ENCODE results near the gene ROM1.

Gene ROM1

GRCh38 chr11:62652161-62653006 is 39.3 kb downstream of the ROM1 start:
- DNase-seq (ENCODE audit: low read depth in 2 of 2) = peak in 1 of 2 donors; percentile 9
- peak overlapping the region; percentile 78 to 87 for H3K4me3 ChIP-seq (replicated peaks in 1 of 2; ENCODE audit: low read depth in 2 of 2, low read length in 2 of 2)
- no peak for TF ChIP-seq CTCF (IDR thresholded peaks at IDR 0.05; ENCODE audit: low read depth, low read length)

- no peak for DNase-seq (ENCODE audit: low read depth in 2 of 2)
- TF ChIP-seq CTCF (IDR thresholded peaks at IDR 0.05; ENCODE audit: low read depth, low read length) = no peak
- no peak overlapping the region for H3K4me3 ChIP-seq (replicated peaks in 1 of 2; ENCODE audit: low read depth in 2 of 2, low read length in 2 of 2)
Measured at GRCh38 chr11:62654297-62654696, 41.2 kb downstream of the ROM1 start.

GRCh38 chr11:62656796-62657429 is 43.9 kb downstream of the ROM1 start:
- no peak for TF ChIP-seq CTCF (IDR thresholded peaks at IDR 0.05; ENCODE audit: low read depth, low read length)
- H3K4me3 ChIP-seq (replicated peaks in 1 of 2; ENCODE audit: low read depth in 2 of 2, low read length in 2 of 2) = no peak overlapping the region
- no peak for DNase-seq (ENCODE audit: low read depth in 2 of 2)

GRCh38 chr11:62664405-62665074 is 51.5 kb downstream of the ROM1 start:
- peak; percentile 52 to 57 for DNase-seq (ENCODE audit: low read depth in 2 of 2)
- H3K4me3 ChIP-seq (replicated peaks in 1 of 2; ENCODE audit: low read depth in 2 of 2, low read length in 2 of 2) = peak overlapping the region; percentile 60 to 84
- no peak for TF ChIP-seq CTCF (IDR thresholded peaks at IDR 0.05; ENCODE audit: low read depth, low read length)

All from cardiac fibroblast (primary cell).